Progenitor cell of endocrine pancreas (in vitro differentiated cells): Measurements from ENCODE around the gene SLC25A42. TPM values are rescaled to one million over a fixed set of nuclear protein-coding genes. Genes with fewer than 3 reads are reported as not detected.

Experiments
- DNase-seq: peaks from one replicate; pipeline ENCODE4 v3.0.0; 2021; ENCODE audit warnings: low spot score; ENCODE audit not compliant: unreplicated experiment
- H3K27ac Mint-ChIP-seq: 2 replicates; pipeline ENCODE4 v1.8.0; 2021; ENCODE audit warnings: mild to moderate bottlenecking, moderate library complexity, mixed read lengths
- H3K27me3 Mint-ChIP-seq: 2 replicates; pipeline ENCODE4 v1.8.0; 2021; ENCODE audit warnings: mixed read lengths
- H3K36me3 Mint-ChIP-seq: 2 replicates; pipeline ENCODE4 v1.8.0; 2022; ENCODE audit warnings: mixed read lengths; ENCODE audit not compliant: insufficient read depth
- H3K4me1 Mint-ChIP-seq: 2 replicates; pipeline ENCODE4 v1.8.0; 2021; ENCODE audit warnings: low read depth, mixed read lengths
- H3K4me3 Mint-ChIP-seq: 2 replicates; pipeline ENCODE4 v1.8.0; 2021; ENCODE audit warnings: low read depth, mild to moderate bottlenecking, moderate library complexity, mixed read lengths
- H3K9me3 Mint-ChIP-seq: 2 replicates; pipeline ENCODE4 v1.8.0; 2021; ENCODE audit warnings: low read depth, mixed read lengths
- total RNA-seq: library from RNA; stranded (reverse); gene quantifications from 2 replicates; pipeline ENCODE4 v1.2.1, GENCODE V29; 2021
- TF ChIP-seq, protein P1 (sequence below): fragments of 200-600 bp; sonication (generic); IDR thresholded peaks from one replicate; pipeline ENCODE4 v1.5.0; 2021; ENCODE audit warnings: antibody characterized with exemption, mild to moderate bottlenecking; ENCODE audit not compliant: unreplicated experiment

SLC25A42 gene
- total RNA-seq, 1 donor from 2014 or later: 10.5 TPM

DNA sequence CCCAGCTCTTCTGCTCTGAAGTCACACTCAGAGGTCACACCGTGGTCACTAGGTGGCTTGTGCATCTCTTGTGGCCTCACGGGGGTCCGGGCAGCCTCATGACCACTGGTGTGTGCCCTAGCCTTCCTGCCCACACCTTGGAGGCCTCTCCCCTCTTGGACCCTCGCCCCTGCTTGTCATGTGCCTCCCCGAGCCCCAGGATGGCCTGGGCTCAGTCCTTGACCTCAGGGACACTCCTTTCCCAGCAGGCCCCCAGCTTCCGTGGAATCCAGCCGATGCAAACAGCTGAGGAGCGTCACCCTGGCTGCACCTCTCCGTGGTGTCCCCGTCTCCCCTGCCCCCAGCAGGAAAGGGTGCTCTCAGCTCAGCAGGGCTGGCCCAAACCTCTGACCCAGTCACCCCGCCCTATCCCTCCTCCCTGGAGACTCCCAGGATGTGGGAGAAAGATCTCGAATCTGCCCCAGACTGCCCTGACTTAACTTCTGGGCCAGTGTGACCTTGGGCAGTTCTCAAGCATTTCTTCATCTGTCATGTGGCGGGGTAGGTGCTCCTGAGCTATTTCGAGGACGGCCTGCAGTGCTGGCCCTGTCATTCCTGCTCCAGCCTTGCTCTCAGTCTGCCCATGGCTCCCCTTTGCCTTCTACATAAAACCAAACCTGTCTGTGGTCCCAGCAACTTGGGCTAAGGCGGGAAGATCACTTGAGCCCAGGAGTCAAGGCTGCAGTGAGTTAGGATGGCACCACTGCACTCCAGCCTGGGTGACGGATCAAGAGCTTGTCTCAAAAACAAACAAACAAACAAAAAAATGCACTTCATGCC is 4.6 kb upstream of the SLC25A42 start:
- Mint-ChIP-seq H3K36me3 (peaks cover 4% of the 10 kb centered on the region), H3K4me1 (peaks cover 3% of the 10 kb centered on the region), H3K4me3 (no peak overlapping the region), H3K9me3 (no peaks in the 10 kb centered on the region), H3K27ac (no peak overlapping the region), H3K27me3 (no peaks in the 10 kb centered on the region)
- TF ChIP-seq, protein P1, sequence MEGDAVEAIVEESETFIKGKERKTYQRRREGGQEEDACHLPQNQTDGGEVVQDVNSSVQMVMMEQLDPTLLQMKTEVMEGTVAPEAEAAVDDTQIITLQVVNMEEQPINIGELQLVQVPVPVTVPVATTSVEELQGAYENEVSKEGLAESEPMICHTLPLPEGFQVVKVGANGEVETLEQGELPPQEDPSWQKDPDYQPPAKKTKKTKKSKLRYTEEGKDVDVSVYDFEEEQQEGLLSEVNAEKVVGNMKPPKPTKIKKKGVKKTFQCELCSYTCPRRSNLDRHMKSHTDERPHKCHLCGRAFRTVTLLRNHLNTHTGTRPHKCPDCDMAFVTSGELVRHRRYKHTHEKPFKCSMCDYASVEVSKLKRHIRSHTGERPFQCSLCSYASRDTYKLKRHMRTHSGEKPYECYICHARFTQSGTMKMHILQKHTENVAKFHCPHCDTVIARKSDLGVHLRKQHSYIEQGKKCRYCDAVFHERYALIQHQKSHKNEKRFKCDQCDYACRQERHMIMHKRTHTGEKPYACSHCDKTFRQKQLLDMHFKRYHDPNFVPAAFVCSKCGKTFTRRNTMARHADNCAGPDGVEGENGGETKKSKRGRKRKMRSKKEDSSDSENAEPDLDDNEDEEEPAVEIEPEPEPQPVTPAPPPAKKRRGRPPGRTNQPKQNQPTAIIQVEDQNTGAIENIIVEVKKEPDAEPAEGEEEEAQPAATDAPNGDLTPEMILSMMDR: no peak
- no peak for DNase-seq

DNA sequence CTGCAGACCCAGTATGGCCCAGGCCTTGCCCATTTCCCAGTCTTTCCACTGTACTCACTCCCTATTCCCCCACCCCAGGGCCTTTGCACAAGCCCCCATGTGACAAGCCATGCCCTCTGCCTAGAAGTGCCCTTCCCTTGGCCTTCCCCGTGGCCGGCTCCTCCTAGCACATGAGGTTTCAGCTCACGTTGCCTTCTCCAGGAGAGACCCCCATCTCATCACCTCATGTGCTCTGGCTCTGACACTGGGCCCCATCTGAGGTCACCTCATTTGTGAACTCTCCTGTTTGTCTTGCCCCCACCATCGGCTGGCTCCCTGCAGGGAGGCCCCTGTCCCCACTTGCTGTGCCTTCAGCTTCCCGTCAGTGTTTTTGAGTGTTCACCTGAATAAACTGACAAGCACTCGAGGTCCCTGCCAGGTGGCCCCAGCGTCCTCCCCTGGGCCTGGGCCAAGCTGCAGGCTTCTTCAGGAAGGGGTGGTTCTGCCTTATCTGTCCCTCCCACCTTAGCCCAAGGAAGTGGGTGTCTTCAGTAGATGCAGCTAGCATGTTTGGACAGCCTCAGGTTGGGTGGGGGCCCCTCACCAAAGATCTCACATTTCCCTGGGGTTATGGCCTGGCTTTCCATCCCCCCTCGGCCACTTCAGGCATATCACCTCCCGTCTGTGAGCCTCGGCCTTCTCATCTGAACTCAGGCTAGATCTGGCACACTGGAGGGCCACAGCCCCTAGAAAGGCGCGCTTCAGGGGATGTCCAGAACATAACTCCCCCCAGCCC is 3.8 kb upstream of the SLC25A42 start:
- peaks cover 6% of the 10 kb centered on the region for H3K27me3 Mint-ChIP-seq
- TF ChIP-seq, protein P1: no peak
- H3K9me3 Mint-ChIP-seq: no peaks in the 10 kb centered on the region
- no peak overlapping the region for H3K4me3 Mint-ChIP-seq
- no peak overlapping the region for H3K27ac Mint-ChIP-seq
- H3K36me3 Mint-ChIP-seq: peaks cover 4% of the 10 kb centered on the region
- peaks cover 11% of the 10 kb centered on the region for H3K4me1 Mint-ChIP-seq
- DNase-seq: no peak

- Mint-ChIP-seq H3K4me1 (peaks cover 11% of the 10 kb centered on the region), H3K4me3 (no peak overlapping the region), H3K36me3 (peaks cover 4% of the 10 kb centered on the region), H3K27me3 (peaks cover 6% of the 10 kb centered on the region), H3K27ac (no peak overlapping the region), H3K9me3 (no peaks in the 10 kb centered on the region)
- TF ChIP-seq, protein P1: no peak
- no peak for DNase-seq
These were observed 2.3 kb upstream of the SLC25A42 start for GRCh38 chr19:19061506-19061905.

DNA sequence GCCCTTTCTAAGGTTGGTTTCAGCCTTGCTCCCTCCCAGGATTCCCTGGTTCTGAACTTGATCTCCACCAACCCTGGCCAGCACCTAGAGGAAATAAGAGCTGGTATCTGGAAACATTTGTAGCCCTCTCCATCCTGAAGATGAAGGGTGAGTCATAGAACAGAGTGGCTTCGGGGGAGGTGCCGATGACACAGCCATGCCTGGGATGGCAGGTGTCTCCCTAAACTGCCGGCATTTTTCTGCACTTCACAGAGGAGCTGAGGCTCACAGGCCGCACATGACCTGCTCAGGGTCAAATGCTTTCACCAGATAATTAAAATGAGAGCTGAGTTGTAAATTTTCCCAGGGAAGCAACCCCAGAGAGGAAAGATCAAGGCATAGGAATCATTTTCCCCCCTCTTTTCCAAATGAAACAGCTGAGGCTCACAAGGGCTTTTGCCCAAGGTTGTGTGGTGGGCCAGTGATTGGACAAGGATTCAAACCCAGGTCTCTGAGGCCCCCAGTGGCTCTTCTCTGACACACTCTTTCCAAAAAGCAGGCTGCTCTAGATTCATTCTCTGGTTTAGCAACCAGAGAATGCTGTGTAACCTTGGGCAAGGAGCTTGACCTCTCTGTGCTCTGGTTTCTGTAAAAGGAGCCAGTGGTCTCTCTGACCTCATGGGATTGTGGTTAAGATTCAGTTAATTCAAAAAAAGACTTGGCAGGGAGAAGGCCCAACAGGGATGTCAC is 1.2 kb upstream of the SLC25A42 start:
- TF ChIP-seq, protein P1: no peak
- DNase-seq: no peak
- Mint-ChIP-seq H3K9me3 (no peaks in the 10 kb centered on the region), H3K27ac (peak overlapping the region; percentile 55), H3K4me1 (peaks cover 11% of the 10 kb centered on the region), H3K4me3 (peak overlapping the region; percentile 74), H3K36me3 (peaks cover 2% of the 10 kb centered on the region), H3K27me3 (peaks cover 10% of the 10 kb centered on the region)
